HFF-Myc (cell line): ENCODE data around the gene VIT.
A peak's percentile ranks its signal among the peaks of the same experiment; 100 is the strongest.

Experiments used
- DNase-seq: peaks from one replicate; pipeline ENCODE4 v3.0.0-alpha.2; 2011; ENCODE audit warnings: low read depth; ENCODE audit errors: extremely low read depth
- H3K4me3 ChIP-seq: replicated peaks from 2 replicates; pipeline ENCODE4 v1.5.1; 2011; ENCODE audit warnings: low read depth, mild to moderate bottlenecking, control low read depth, low read length
- TF ChIP-seq, protein P1 (sequence below): IDR thresholded peaks from 2 replicates; pipeline ENCODE4 v1.5.1; 2012; ENCODE audit warnings: mild to moderate bottlenecking, low read depth, low read length, control low read depth; ENCODE audit errors: missing control alignments

Gene VIT

DNA sequence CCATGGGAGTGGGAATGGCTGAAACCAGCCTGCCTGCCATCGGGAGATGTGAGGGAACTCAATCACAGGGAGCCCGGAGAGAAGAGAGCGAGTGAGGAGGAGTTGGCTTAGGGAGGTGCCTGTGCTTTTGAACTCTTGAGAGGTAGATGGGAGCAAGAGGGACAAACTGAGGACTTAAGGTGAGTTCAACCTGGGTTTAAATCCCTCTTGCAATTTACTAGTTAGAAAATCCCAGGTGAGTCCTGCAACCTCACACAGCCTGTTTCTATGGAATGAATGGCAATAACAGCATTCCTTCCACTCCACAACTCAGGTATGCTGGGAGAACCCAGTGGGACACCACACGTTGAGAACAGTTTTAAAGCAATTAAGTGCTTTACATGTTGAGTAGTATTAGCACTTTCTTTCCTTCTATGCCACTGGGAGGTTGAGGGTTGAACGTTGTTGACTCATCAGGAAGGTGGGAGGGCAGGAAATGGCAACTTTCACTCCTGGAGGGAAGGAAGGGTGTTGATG, 57.3 kb downstream of the VIT start:
- TF ChIP-seq, protein P1, sequence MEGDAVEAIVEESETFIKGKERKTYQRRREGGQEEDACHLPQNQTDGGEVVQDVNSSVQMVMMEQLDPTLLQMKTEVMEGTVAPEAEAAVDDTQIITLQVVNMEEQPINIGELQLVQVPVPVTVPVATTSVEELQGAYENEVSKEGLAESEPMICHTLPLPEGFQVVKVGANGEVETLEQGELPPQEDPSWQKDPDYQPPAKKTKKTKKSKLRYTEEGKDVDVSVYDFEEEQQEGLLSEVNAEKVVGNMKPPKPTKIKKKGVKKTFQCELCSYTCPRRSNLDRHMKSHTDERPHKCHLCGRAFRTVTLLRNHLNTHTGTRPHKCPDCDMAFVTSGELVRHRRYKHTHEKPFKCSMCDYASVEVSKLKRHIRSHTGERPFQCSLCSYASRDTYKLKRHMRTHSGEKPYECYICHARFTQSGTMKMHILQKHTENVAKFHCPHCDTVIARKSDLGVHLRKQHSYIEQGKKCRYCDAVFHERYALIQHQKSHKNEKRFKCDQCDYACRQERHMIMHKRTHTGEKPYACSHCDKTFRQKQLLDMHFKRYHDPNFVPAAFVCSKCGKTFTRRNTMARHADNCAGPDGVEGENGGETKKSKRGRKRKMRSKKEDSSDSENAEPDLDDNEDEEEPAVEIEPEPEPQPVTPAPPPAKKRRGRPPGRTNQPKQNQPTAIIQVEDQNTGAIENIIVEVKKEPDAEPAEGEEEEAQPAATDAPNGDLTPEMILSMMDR, result no peak
- H3K4me3 ChIP-seq, result no peak overlapping the region
- DNase-seq, result no peak

DNA sequence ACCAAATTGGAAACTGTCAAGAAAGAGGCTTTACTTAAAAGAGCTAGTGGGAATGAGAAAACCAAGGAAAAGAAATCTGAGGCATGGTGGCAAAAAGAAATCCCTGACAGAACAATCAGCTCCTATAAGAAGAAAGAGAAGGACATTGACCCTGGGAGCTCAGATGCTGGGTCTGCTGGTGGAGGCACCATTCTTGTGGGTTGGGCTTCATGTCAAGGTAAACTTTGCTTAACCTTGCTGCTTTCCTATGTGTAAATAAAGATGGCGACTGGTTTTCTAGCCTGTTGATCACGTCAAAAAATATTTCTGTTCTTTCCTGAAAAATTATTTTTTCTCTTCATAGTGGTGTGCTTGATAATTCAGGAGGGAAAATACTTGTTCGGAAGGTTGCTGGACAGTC, 58.1 kb downstream of the VIT start:
- no peak overlapping the region for H3K4me3 ChIP-seq
- no peak for DNase-seq
- TF ChIP-seq, protein P1, result no peak

DNA sequence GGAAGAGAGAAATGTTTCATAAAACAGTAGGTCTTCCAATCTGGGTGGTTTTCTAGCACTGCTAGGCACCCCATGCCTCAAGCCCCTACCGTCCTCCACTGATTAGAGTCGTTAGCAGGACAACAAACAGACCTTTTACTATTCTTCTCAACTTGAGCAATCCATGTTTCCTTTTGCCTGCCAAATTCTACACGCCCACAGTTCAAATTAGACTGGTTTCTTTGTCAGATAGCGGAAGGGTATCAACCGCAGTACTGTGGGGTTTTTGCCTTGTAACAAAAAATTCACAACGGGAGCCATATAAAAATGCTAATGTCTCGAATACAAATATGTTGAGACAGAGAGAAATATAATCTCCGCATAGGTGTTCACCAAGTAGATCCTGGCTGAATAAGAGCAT, 59.9 kb downstream of the VIT start:
- H3K4me3 ChIP-seq, result no peak overlapping the region
- DNase-seq, result no peak

DNA sequence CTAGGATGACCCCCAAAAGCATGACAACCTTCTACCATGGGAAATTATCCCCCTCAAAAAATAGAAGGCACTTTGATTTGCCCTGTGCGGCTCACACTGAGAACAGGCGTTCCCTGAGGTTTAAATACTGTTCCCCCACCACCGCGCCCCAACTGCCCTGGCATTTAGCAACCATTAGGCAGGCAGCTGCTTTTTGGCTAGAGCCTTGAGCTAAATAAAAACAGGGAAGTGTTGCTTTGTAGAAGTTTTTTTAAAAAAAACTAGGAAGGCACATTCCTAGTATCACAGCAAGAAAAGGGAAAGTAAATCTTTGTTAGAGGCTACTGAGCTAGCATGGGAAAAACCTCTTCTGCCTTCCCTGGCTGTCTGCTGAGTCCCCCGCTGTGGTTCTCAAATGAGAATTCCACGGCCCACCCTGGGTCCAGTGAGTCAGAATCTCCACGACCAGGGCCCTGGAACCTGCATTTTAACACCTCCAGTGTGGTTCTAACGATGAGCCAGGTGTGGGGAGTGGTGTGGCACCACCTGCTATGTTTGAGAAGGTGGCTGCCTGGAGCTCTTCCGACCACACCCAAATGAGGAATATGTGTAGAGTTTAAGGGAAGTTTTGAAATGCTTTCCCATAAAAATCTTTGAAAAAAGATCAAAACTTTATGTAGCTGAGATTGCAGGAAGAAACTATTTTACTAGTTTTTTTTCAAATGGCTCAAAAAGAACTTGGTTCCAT, 66.4 kb downstream of the VIT start:
- no peak for DNase-seq
- TF ChIP-seq, protein P1, result no peak
- no peak overlapping the region for H3K4me3 ChIP-seq

More for the DNA sequence above, 59.9 kb downstream of the VIT start:
- TF ChIP-seq, protein P1, result no peak

DNA sequence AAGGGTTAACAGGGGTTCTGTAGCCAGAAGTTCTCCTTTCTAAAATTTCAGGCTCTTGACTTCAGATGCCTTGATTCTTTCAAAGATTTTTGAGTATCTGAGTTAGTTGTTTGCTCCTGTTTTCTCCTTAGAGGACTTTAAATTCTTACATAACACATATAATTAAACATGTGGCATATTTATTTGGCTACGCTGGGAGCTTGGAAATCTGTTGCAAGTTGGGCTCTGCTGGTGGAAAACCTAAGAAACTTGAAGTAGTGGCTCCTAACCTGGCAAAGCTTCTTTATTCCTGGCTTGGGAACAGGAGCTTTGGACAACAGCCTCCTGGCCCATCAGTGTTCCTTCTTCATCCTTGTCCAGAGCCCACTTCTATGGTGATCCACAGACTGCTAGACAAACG, 72.6 kb downstream of the VIT start:
- no peak for DNase-seq
- no peak overlapping the region for H3K4me3 ChIP-seq
- TF ChIP-seq, protein P1, result no peak

DNA sequence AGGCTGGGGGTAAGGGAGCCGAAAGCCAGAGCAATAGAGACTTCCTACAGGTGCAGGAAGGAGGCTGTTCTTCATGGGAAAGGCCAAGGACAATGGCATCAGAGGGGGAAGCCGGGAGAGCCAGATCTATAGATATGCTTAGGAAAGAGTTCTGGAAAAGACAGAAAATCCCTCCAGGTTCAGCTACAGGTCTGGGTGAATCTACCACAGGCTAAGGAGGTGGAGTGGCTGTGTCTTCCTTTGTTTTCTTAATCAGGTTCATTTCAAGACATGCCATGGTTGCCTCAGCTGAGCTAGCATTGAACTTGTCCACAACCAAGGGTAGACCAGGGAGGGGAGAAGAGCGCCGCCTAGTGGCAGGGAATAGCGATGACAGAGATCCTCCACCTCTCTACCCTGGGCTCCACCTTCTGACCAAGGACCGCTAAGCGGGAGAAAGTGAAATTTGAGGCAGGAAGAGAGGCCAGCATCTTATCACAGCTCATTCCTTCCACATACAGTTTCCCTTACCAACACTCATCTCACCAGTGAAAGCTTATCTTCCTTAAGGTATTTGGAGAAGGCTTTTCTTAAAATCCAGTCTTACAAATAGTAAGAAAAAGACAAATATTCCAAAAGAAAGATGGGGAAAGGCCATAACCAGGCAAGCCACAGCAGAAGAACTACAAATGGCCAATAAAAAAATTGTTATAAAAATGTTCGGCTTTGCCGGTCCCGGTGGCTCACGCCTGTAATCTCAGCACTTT, 74.2 kb downstream of the VIT start:
- no peak overlapping the region for H3K4me3 ChIP-seq
- TF ChIP-seq, protein P1, result peak; percentile 86
- DNase-seq, result peak; percentile 29
